KMS-11 (cell line): ENCODE data around the gene TRIOBP.
A peak's percentile ranks its signal among the peaks of the same experiment; 100 is the strongest.
"Not testable (repeated sequence)": the region's sequence is repeated elsewhere in the genome, so short reads cannot be mapped to it uniquely, and the experiment has no call there.

Experiments
- H2AFZ ChIP-seq: fragments of 200-600 bp; sonication (generic); 2 replicates; pipeline ENCODE4 v1.6.1; 2016; ENCODE audit warnings: antibody characterized with exemption, mixed run types, low read depth
- H3K27ac ChIP-seq: fragments of 200-600 bp; sonication (generic); 2 replicates; pipeline ENCODE4 v1.6.1; 2016; ENCODE audit warnings: mild to moderate bottlenecking, mixed run types
- H3K27me3 ChIP-seq: fragments of 200-600 bp; sonication (generic); 2 replicates; pipeline ENCODE4 v1.6.1; 2017; ENCODE audit warnings: mild to moderate bottlenecking, low read depth, mixed run types, moderate library complexity; ENCODE audit not compliant: insufficient read depth
- H3K36me3 ChIP-seq: fragments of 200-600 bp; sonication (generic); 2 replicates; pipeline ENCODE4 v1.6.1; 2017; ENCODE audit warnings: mild to moderate bottlenecking, mixed run types; ENCODE audit not compliant: insufficient read depth
- H3K4me1 ChIP-seq: fragments of 200-600 bp; sonication (generic); 2 replicates; pipeline ENCODE4 v1.6.1; 2016; ENCODE audit warnings: mild to moderate bottlenecking, low read depth, mixed run types; ENCODE audit not compliant: poor library complexity, severe bottlenecking
- H3K4me2 ChIP-seq: fragments of 200-600 bp; sonication (generic); 2 replicates; pipeline ENCODE4 v1.7.0; 2016; ENCODE audit warnings: mild to moderate bottlenecking, mixed run types
- H3K4me3 ChIP-seq: fragments of 200-600 bp; sonication (generic); IDR thresholded peaks from 2 replicates; pipeline ENCODE4 v1.6.1; 2017; ENCODE audit warnings: low read depth, low read length, mixed read lengths; ENCODE audit not compliant: insufficient read depth
- H3K79me2 ChIP-seq: fragments of 200-600 bp; sonication (generic); 2 replicates; pipeline ENCODE4 v1.6.1; 2016; ENCODE audit warnings: low read depth, mixed run types; ENCODE audit not compliant: insufficient read depth
- H3K9ac ChIP-seq: fragments of 200-600 bp; sonication (generic); 2 replicates; pipeline ENCODE4 v1.6.1; 2016; ENCODE audit warnings: mild to moderate bottlenecking, mixed run types
- H4K20me1 ChIP-seq: fragments of 200-600 bp; sonication (generic); 2 replicates; pipeline ENCODE4 v1.6.1; 2016; ENCODE audit warnings: mild to moderate bottlenecking, mixed run types; ENCODE audit not compliant: insufficient read depth
- CTCF ChIP-seq: fragments of 200-600 bp; sonication (generic); conservative IDR thresholded peaks from 2 replicates; pipeline ENCODE4 v1.6.1; 2017; ENCODE audit warnings: low read depth, mild to moderate bottlenecking, antibody characterized with exemption, low read length, moderate library complexity, mixed read lengths

The TRIOBP gene

GRCh38 chr22:37797874-37798500 is 101.1 kb downstream of the TRIOBP start:
- Histone ChIP-seq H3K36me3 (no peaks in the 10 kb centered on the region), H3K9ac (no peak overlapping the region), H3K4me2 (no peak overlapping the region), H2AFZ (no peak overlapping the region), H3K27me3 (peaks cover 12% of the 10 kb centered on the region), H3K27ac (no peak overlapping the region), H4K20me1 (no peaks in the 10 kb centered on the region), H3K79me2 (no peaks in the 10 kb centered on the region), H3K4me3 (no peak overlapping the region), H3K4me1 (peaks cover 4% of the 10 kb centered on the region)
- no peak for TF ChIP-seq CTCF

DNA sequence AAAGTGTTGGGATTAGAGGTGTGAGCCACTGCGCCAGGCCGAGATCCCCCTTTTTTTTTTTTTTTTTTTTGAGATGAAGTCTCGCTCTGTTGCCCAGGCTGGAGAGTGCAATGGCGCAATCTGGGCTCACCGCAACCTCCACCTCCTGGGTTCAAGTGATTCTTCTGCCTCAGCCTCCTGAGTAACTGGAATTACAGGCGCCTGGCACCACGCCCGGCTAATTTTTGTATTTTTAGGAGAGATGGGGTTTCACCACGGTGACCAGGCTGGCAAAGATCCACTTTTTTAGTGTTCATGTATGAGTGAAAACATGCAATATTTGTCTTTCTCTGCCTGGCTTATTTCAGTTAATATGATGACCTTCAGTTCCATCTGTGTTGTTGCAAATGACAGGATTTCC is 103.1 kb downstream of the TRIOBP start:
- not testable (repeated sequence) for H3K4me3 ChIP-seq, H4K20me1 ChIP-seq, H2AFZ ChIP-seq, H3K27ac ChIP-seq, H3K9ac ChIP-seq, H3K4me1 ChIP-seq, H3K4me2 ChIP-seq, H3K36me3 ChIP-seq, H3K79me2 ChIP-seq
- H3K27me3 ChIP-seq: peaks cover 29% of the 10 kb centered on the region

- H3K4me3 ChIP-seq: no peak overlapping the region
- H4K20me1 ChIP-seq: no peaks in the 10 kb centered on the region
- TF ChIP-seq CTCF: no peak
- peaks cover 46% of the 10 kb centered on the region for H3K27me3 ChIP-seq
- H3K79me2 ChIP-seq: no peaks in the 10 kb centered on the region
- H3K36me3 ChIP-seq: no peaks in the 10 kb centered on the region
- no peak overlapping the region for H3K27ac ChIP-seq
- H3K4me2 ChIP-seq: peak overlapping the region; percentile 89
- peaks cover 18% of the 10 kb centered on the region for H3K4me1 ChIP-seq
- no peak overlapping the region; the same call in 1 of the 2 replicates for H3K9ac ChIP-seq
- peak overlapping the region; percentile 76 for H2AFZ ChIP-seq
These were observed 105.1 kb downstream of the TRIOBP start for GRCh38 chr22:37801946-37802309.

DNA sequence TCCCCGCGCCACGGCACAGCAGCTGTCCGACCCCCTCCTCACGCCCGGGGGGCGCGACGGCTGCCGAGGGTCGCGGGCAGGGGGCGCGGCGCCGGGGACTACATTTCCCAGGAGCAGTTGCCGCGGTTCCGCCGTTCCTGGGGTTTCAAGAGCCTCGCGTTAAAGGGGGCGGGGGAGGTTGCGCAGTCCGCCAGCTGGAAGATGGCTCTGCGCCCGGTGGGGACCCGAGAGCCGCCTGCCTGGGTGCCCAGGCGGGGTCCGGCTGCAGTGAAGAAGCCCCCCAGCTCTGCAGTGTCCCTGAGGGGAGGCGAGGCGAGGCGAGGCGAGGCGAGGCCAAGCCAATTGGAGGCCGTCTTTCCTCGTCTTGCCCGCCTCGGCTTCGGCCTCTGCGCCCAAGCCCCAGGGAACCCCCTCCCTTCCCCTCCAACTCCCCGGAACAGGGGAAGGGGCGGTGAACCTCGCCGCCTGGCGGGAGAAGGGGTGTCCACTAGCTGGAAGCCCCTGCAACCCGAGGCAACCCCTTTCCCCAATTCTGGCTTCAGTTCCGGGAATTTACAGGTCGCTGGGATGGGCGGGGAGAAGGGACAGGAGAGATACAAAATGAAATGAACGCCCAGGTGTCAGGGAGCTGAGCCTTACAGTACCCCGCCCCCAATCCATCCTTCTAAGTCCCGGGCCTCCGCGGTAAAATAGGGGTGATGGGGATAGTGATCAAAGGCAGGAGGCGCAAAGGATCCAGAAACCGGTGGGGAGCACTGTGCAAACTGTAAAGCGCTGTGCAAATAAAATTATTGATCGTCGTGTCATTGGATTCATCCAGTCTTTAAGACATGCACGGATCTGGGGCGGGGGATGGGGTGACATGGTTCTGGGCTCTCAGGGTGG is 105.7 kb downstream of the TRIOBP start:
- Histone ChIP-seq H3K4me2 (peak overlapping the region; percentile 89), H3K4me3 (no peak overlapping the region), H2AFZ (peak overlapping the region; percentile 76), H3K36me3 (no peaks in the 10 kb centered on the region), H3K79me2 (no peaks in the 10 kb centered on the region), H3K4me1 (peaks cover 24% of the 10 kb centered on the region), H3K27me3 (peaks cover 50% of the 10 kb centered on the region), H3K27ac (no peak overlapping the region), H3K9ac (no peak overlapping the region; the same call in 1 of the 2 replicates), H4K20me1 (no peaks in the 10 kb centered on the region)
- no peak for TF ChIP-seq CTCF

- H3K4me2 ChIP-seq: peak overlapping the region; percentile 89; the same call in 1 of the 2 replicates
- no peaks in the 10 kb centered on the region for H4K20me1 ChIP-seq
- peaks cover 50% of the 10 kb centered on the region for H3K27me3 ChIP-seq
- H3K4me3 ChIP-seq: no peak overlapping the region
- peaks cover 26% of the 10 kb centered on the region for H3K4me1 ChIP-seq
- no peak overlapping the region for H3K27ac ChIP-seq
- H3K36me3 ChIP-seq: no peaks in the 10 kb centered on the region
- H3K9ac ChIP-seq: no peak overlapping the region
- TF ChIP-seq CTCF: no peak
- no peaks in the 10 kb centered on the region for H3K79me2 ChIP-seq
- H2AFZ ChIP-seq: peak overlapping the region; percentile 76; the same call in 1 of the 2 replicates
These were observed 106.4 kb downstream of the TRIOBP start for GRCh38 chr22:37803195-37803638.
